ENCODE data around the gene USP9Y. TPM values are rescaled to one million over a fixed set of nuclear protein-coding genes. Genes with fewer than 3 reads are reported as not detected.

Gene USP9Y
- total and polyA plus RNA-seq, 3 donors from 2014 or later: 13.7 to 38.9 (median 36.5) TPM

DNA sequence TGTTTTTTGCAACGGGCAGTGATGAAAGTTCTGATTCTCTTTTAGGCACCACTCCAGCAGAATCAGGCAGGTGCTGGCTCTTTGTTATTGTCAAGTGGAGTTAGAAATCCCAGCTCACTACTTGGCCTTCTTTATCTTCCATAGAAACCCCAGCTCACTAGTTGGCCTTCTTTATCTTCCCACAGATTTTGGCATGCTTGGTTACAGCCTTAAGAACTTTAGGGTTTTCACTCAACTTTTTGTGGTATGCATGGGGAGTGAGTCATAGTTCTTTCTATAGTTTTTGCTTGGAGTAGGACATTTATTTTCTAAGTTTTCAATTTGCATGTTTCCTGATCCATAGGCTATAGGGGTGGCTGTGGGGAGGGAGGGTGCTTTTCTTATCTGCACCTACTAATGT lies 55.0 kb downstream of the USP9Y start:
- WGBS, 2 donors: 43 to 47% methylated on average over 1 of the region's 1 CpG
- TF ChIP-seq, protein P1, sequence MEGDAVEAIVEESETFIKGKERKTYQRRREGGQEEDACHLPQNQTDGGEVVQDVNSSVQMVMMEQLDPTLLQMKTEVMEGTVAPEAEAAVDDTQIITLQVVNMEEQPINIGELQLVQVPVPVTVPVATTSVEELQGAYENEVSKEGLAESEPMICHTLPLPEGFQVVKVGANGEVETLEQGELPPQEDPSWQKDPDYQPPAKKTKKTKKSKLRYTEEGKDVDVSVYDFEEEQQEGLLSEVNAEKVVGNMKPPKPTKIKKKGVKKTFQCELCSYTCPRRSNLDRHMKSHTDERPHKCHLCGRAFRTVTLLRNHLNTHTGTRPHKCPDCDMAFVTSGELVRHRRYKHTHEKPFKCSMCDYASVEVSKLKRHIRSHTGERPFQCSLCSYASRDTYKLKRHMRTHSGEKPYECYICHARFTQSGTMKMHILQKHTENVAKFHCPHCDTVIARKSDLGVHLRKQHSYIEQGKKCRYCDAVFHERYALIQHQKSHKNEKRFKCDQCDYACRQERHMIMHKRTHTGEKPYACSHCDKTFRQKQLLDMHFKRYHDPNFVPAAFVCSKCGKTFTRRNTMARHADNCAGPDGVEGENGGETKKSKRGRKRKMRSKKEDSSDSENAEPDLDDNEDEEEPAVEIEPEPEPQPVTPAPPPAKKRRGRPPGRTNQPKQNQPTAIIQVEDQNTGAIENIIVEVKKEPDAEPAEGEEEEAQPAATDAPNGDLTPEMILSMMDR (IDR thresholded peaks at IDR 0.05): no peak
- TF ChIP-seq POLR2A (IDR thresholded peaks at IDR 0.05): no peak
- no peak overlapping the region for H3K27ac ChIP-seq
- DNase-seq: no peak
- H3K36me3 ChIP-seq (ENCODE audit: low read depth, missing control alignments): no peaks in the 10 kb centered on the region
- H3K27me3 ChIP-seq: no peaks in the 10 kb centered on the region
- no peak overlapping the region for H3K4me3 ChIP-seq
- intact Hi-C loops (cut with DNase I; ENCODE audit: low total_unique reads): no loop called here
- no peaks in the 10 kb centered on the region for H3K4me1 ChIP-seq
- no peaks in the 10 kb centered on the region for H3K9me3 ChIP-seq

DNA sequence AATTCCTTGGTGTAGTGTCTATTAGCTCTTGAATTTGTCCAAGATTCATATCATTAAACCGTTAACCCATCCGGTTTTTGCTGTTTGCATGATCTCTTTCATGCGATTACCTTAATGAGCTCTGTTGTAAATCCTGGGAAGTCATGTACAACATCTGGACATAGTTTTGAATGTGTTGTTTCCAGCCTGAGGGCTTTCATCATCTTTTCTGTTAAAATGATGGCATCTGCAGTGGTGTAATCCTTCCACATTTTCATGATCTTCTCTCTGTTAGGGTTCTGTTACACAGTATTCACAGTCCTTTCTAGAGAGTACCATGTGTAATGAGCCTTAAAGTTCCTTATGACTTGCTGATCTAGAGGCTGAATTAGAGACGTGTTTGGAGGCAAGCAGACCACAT lies 64.9 kb downstream of the USP9Y start:
- no peaks in the 10 kb centered on the region for H3K9me3 ChIP-seq
- no peaks in the 10 kb centered on the region for H3K27me3 ChIP-seq
- intact Hi-C loops (cut with DNase I; ENCODE audit: low total_unique reads): no loop called here
- H3K27ac ChIP-seq: no peak overlapping the region
- no peak overlapping the region for H3K4me3 ChIP-seq
- no peak for DNase-seq
- no peaks in the 10 kb centered on the region for H3K4me1 ChIP-seq
- 84 to 87% methylated on average over 4 of the region's 4 CpGs for WGBS, 2 donors
- TF ChIP-seq, protein P1 (IDR thresholded peaks at IDR 0.05): no peak
- no peak for TF ChIP-seq POLR2A (IDR thresholded peaks at IDR 0.05)
- no peaks in the 10 kb centered on the region for H3K36me3 ChIP-seq (ENCODE audit: low read depth, missing control alignments)

DNA sequence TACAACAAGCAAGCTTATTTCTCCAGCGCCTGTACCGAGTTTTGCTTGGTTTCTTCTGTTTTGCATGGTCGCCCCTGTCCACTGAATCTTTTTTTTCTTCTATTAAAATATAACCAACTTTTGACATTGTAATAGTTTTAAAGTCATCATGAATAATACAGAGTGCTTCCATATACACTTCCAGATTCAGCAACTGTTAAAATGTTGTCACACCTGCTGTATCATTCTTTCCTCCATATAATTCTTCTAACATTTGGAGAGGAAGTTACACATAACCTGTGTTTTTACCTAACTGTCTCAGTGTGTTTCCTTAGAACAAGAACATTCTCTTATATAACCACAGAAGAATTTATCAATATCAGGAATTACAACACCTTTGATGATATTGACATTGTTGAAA lies 83.5 kb downstream of the USP9Y start:
- TF ChIP-seq, protein P1 (IDR thresholded peaks at IDR 0.05): no peak
- TF ChIP-seq POLR2A (IDR thresholded peaks at IDR 0.05): no peak
- intact Hi-C loops (cut with DNase I; ENCODE audit: low total_unique reads): no loop called here

DNA sequence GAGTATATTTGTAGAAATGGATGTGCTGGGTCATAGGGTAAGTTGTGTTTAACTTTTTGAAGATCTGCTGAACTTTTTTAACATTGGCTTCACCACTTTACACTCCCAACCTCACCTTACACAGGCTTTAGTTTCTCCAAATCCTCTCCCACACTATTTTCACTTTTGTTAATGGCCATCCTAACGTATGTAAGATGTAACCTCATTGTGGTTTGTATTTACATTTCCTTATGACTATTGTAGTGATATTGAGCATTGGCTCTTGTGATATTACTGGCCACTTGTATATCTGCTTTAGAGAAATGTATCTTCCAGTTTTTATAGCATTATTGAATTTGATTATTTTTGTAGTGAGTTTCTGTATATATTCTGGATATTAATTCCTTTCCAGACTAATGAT lies 93.0 kb downstream of the USP9Y start:
- no peak for DNase-seq
- H3K27me3 ChIP-seq: no peaks in the 10 kb centered on the region
- no peaks in the 10 kb centered on the region for H3K4me1 ChIP-seq
- no peak overlapping the region for H3K27ac ChIP-seq
- H3K4me3 ChIP-seq: no peak overlapping the region
- intact Hi-C loops (cut with DNase I; ENCODE audit: low total_unique reads): no loop called here
- 64 to 94% methylated on average over 1 of the region's 1 CpG for WGBS, 2 donors
- TF ChIP-seq POLR2A (IDR thresholded peaks at IDR 0.05): no peak
- TF ChIP-seq, protein P1 (IDR thresholded peaks at IDR 0.05): no peak
- no peaks in the 10 kb centered on the region for H3K9me3 ChIP-seq
- H3K36me3 ChIP-seq (ENCODE audit: low read depth, missing control alignments): no peaks in the 10 kb centered on the region

More for the DNA sequence above, 83.5 kb downstream of the USP9Y start:
- Histone ChIP-seq H3K27me3 (no peaks in the 10 kb centered on the region), H3K4me1 (no peaks in the 10 kb centered on the region), H3K9me3 (no peaks in the 10 kb centered on the region), H3K27ac (no peak overlapping the region), H3K4me3 (no peak overlapping the region), H3K36me3 (ENCODE audit: low read depth, missing control alignments) (no peaks in the 10 kb centered on the region)
- DNase-seq: no peak
- 96 to 100% methylated on average over 3 of the region's 3 CpGs for WGBS, 2 donors

DNA sequence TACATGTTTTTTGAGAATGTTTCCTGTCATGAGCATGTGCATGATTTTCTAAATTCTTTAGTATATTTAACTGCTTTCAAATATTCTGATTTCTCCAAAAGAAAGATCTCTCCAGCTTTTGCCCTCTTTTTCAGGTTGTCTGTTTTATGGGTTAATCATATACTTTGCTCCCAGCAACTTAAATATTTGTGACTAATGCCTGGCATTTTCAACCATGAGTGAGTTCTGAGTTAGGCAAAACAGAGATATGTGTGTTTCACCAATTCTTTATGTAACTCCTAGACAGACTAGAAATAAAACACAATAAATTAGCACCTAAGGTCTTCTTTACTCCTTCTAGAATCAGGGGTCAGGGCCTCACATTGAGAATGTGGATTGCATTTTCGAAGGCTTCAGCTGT lies 107.0 kb downstream of the USP9Y start:
- no peaks in the 10 kb centered on the region for H3K4me1 ChIP-seq
- H3K27ac ChIP-seq: no peak overlapping the region
- H3K27me3 ChIP-seq: no peaks in the 10 kb centered on the region
- WGBS, 2 donors: 64% methylated on average over 1 of the region's 1 CpG; no CpG with 5 or more reads in 1 of the 2 donors
- intact Hi-C loops (cut with DNase I; ENCODE audit: low total_unique reads): no loop called here
- H3K4me3 ChIP-seq: no peak overlapping the region
- H3K9me3 ChIP-seq: no peaks in the 10 kb centered on the region
- no peak for DNase-seq
- TF ChIP-seq, protein P1 (IDR thresholded peaks at IDR 0.05): no peak
- TF ChIP-seq POLR2A (IDR thresholded peaks at IDR 0.05): no peak
- H3K36me3 ChIP-seq (ENCODE audit: low read depth, missing control alignments): no peaks in the 10 kb centered on the region

All from testis (tissue), 3 donors.